HEK293 (cell line): ENCODE data around the gene CELF4.

Experiments used
- CTCF ChIA-PET: fragments of 350-600 bp; formaldehyde crosslinking; extraction: SDS; loops from one replicate; lab custom pipeline; 2021; ENCODE audit warnings: antibody characterized with exemption; lab: Yijun Ruan, JAX
- POLR2A ChIA-PET: fragments of 300-600 bp; formaldehyde crosslinking; extraction: SDS; loops from one replicate; lab custom pipeline; 2020; ENCODE audit warnings: antibody characterized with exemption, inconsistent platforms; lab: Yijun Ruan, JAX
- H3K27ac ChIP-seq: fragments of 200-500 bp; sonication (Bioruptor generic); 2 replicates; pipeline ENCODE4 v1.5.1; 2014; ENCODE audit warnings: low read depth, low read length, control low read depth, inconsistent platforms; ENCODE audit errors: extremely low read depth
- H3K36me3 ChIP-seq, 2 experiments: fragments of 200-500 bp in 1 of 2; sonication (Bioruptor generic) in 1 of 2; 1 replicate in 1 of 2; 2 replicates in 1 of 2; pipeline ENCODE4 v1.5.1; 2014 to 2017; ENCODE audit warnings: inconsistent platforms in 2 of 2, low read length in 2 of 2; ENCODE audit not compliant: control insufficient read depth in 2 of 2, insufficient read depth in 1 of 2
- H3K4me1 ChIP-seq: fragments of 200-500 bp; sonication (Bioruptor generic); 2 replicates; pipeline ENCODE4 v1.5.1; 2014; ENCODE audit warnings: mild to moderate bottlenecking, low read length, inconsistent platforms; ENCODE audit not compliant: control insufficient read depth, insufficient read depth
- H3K4me3 ChIP-seq: 2 replicates; pipeline ENCODE4 v1.5.1; 2011; ENCODE audit warnings: low read depth, mild to moderate bottlenecking, control low read depth, low read length, moderate library complexity
- H3K9me3 ChIP-seq: fragments of 200-500 bp; sonication (Bioruptor generic); 2 replicates; pipeline ENCODE4 v1.5.1; 2014; ENCODE audit warnings: low read depth, low read length, inconsistent platforms; ENCODE audit not compliant: control insufficient read depth, insufficient read depth
- BCL6B ChIP-seq: fragments of 450-650 bp; formaldehyde crosslinking; IDR thresholded peaks from 2 replicates; pipeline ENCODE4 v1.5.1; 2017; ENCODE audit warnings: missing biosample characterization, missing genetic modification characterization
- FEZF1 ChIP-seq: fragments of 450-650 bp; formaldehyde crosslinking; IDR thresholded peaks from 2 replicates; pipeline ENCODE4 v1.5.1; 2016; ENCODE audit warnings: missing biosample characterization, missing genetic modification characterization
- GLIS1 ChIP-seq: fragments of 450-650 bp; formaldehyde crosslinking; IDR thresholded peaks from 2 replicates; pipeline ENCODE4 v1.5.1; 2016; ENCODE audit warnings: missing biosample characterization, missing genetic modification characterization
- GLIS2 ChIP-seq: fragments of 450-650 bp; formaldehyde crosslinking; IDR thresholded peaks from 2 replicates; pipeline ENCODE4 v1.5.1; 2016; ENCODE audit warnings: missing biosample characterization, missing genetic modification characterization
- HOXC10 ChIP-seq: sonication (generic); formaldehyde crosslinking; IDR thresholded peaks from 2 replicates; pipeline ENCODE4 v1.8.1; 2023; ENCODE audit warnings: mild to moderate bottlenecking, missing genetic modification reagents
- KLF7 ChIP-seq: fragments of 450-650 bp; formaldehyde crosslinking; IDR thresholded peaks from 2 replicates; pipeline ENCODE4 v1.5.1; 2016; ENCODE audit warnings: missing biosample characterization, missing genetic modification characterization, borderline replicate concordance
- MEIS1 ChIP-seq: sonication (generic); formaldehyde crosslinking; IDR thresholded peaks from 2 replicates; pipeline ENCODE4 v1.8.1; 2022; ENCODE audit warnings: missing genetic modification reagents, mild to moderate bottlenecking, borderline replicate concordance
- SCRT2 ChIP-seq: fragments of 450-650 bp; formaldehyde crosslinking; IDR thresholded peaks from 2 replicates; pipeline ENCODE4 v1.5.1; 2016; ENCODE audit warnings: missing biosample characterization, missing genetic modification characterization
- SETDB1 ChIP-seq: IDR thresholded peaks from one replicate; pipeline ENCODE4 v1.6.1; 2017; ENCODE audit warnings: mild to moderate bottlenecking, low read length, moderate library complexity, mixed read lengths; ENCODE audit not compliant: insufficient read length
- SP7 ChIP-seq: fragments of 450-650 bp; formaldehyde crosslinking; IDR thresholded peaks from 2 replicates; pipeline ENCODE4 v1.5.1; 2016; ENCODE audit warnings: missing biosample characterization, missing genetic modification characterization
- ZBTB11 ChIP-seq: fragments of 450-650 bp; formaldehyde crosslinking; conservative IDR thresholded peaks from 2 replicates; pipeline ENCODE4 v1.5.1; 2016; ENCODE audit warnings: low read depth, missing biosample characterization, missing genetic modification characterization
- ZBTB8A ChIP-seq: fragments of 450-650 bp; formaldehyde crosslinking; IDR thresholded peaks from 2 replicates; pipeline ENCODE4 v1.5.1; 2016; ENCODE audit warnings: missing biosample characterization, missing genetic modification characterization
- ZFHX2 ChIP-seq: fragments of 450-650 bp; formaldehyde crosslinking; conservative IDR thresholded peaks from 2 replicates; pipeline ENCODE4 v1.5.1; 2016; ENCODE audit warnings: missing biosample characterization, missing genetic modification characterization
- ZNF138 ChIP-seq: fragments of 450-650 bp; formaldehyde crosslinking; IDR thresholded peaks from 2 replicates; pipeline ENCODE4 v1.5.1; 2016; ENCODE audit warnings: missing biosample characterization, missing genetic modification characterization, borderline replicate concordance
- ZNF311 ChIP-seq: fragments of 450-650 bp; formaldehyde crosslinking; IDR thresholded peaks from 2 replicates; pipeline ENCODE4 v1.5.1; 2017; ENCODE audit warnings: missing biosample characterization, missing genetic modification characterization, borderline replicate concordance
- ZNF394 ChIP-seq: fragments of 450-650 bp; formaldehyde crosslinking; IDR thresholded peaks from 2 replicates; pipeline ENCODE4 v1.5.1; 2016; ENCODE audit warnings: missing biosample characterization, missing genetic modification characterization, mild to moderate bottlenecking, moderate library complexity, borderline replicate concordance
- ZNF518A ChIP-seq: fragments of 450-650 bp; formaldehyde crosslinking; conservative IDR thresholded peaks from 2 replicates; pipeline ENCODE4 v1.5.1; 2016; ENCODE audit warnings: low read depth, missing biosample characterization, missing genetic modification characterization
- ZNF561 ChIP-seq: fragments of 450-650 bp; IDR thresholded peaks from 2 replicates; pipeline ENCODE4 v1.5.1; 2018; ENCODE audit warnings: missing biosample characterization, missing genetic modification characterization, borderline replicate concordance
- ZNF785 ChIP-seq: fragments of 450-650 bp; formaldehyde crosslinking; IDR thresholded peaks from 2 replicates; pipeline ENCODE4 v1.5.1; 2016; ENCODE audit warnings: missing biosample characterization, missing genetic modification characterization
- TF ChIP-seq, protein P1 (sequence below): fragments of 450-650 bp; formaldehyde crosslinking; IDR thresholded peaks from 2 replicates; pipeline ENCODE4 v1.5.1; 2016; ENCODE audit warnings: missing biosample characterization, missing genetic modification characterization
- TF ChIP-seq, protein P2 (sequence below): fragments of 450-650 bp; formaldehyde crosslinking; IDR thresholded peaks from 2 replicates; pipeline ENCODE4 v1.5.0; 2017; ENCODE audit warnings: missing biosample characterization, missing genetic modification characterization, borderline replicate concordance

CELF4 gene

GRCh38 chr18:37537868-37538525 lies 27.6 kb downstream of the CELF4 start (continued):
- TF ChIP-seq ZNF518A (tag by site-specific recombination), result no peak
- TF ChIP-seq ZNF311 (tag by site-specific recombination), result no peak
- TF ChIP-seq ZNF561 (tag by site-specific recombination), result no peak
- no peak for TF ChIP-seq BCL6B (tag by site-specific recombination)
- TF ChIP-seq ZNF394, result no peak
- TF ChIP-seq, protein P1, sequence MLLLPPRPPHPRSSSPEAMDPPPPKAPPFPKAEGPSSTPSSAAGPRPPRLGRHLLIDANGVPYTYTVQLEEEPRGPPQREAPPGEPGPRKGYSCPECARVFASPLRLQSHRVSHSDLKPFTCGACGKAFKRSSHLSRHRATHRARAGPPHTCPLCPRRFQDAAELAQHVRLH, result no peak
- TF ChIP-seq ZNF785 (tag by site-specific recombination), result no peak
- TF ChIP-seq GLIS1, result peak; percentile 73
- TF ChIP-seq ZFHX2, result no peak
- TF ChIP-seq SP7 (tag by site-specific recombination), result no peak
- TF ChIP-seq, protein P2, sequence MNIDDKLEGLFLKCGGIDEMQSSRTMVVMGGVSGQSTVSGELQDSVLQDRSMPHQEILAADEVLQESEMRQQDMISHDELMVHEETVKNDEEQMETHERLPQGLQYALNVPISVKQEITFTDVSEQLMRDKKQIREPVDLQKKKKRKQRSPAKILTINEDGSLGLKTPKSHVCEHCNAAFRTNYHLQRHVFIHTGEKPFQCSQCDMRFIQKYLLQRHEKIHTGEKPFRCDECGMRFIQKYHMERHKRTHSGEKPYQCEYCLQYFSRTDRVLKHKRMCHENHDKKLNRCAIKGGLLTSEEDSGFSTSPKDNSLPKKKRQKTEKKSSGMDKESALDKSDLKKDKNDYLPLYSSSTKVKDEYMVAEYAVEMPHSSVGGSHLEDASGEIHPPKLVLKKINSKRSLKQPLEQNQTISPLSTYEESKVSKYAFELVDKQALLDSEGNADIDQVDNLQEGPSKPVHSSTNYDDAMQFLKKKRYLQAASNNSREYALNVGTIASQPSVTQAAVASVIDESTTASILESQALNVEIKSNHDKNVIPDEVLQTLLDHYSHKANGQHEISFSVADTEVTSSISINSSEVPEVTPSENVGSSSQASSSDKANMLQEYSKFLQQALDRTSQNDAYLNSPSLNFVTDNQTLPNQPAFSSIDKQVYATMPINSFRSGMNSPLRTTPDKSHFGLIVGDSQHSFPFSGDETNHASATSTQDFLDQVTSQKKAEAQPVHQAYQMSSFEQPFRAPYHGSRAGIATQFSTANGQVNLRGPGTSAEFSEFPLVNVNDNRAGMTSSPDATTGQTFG, result no peak

GRCh38 chr18:37536656-37537055 lies 28.9 kb downstream of the CELF4 start:
- Histone ChIP-seq H3K4me1 (no peaks in the 10 kb centered on the region), H3K4me3 (no peak overlapping the region), H3K36me3 (no peaks in the 10 kb centered on the region), H3K9me3 (no peaks in the 10 kb centered on the region), H3K27ac (no peak overlapping the region)
- CTCF ChIA-PET, result interaction anchor here (0.5 to 1.4 kb wide), 3 partner anchors 48 to 205 kb away, joined by 3 read pairs; no protein-coding TSS in a partner anchor
- POLR2A ChIA-PET, result no interaction called here
- no peak for TF ChIP-seq MEIS1

- CTCF ChIA-PET, result interaction anchor here (0.5 to 0.6 kb wide), 2 partner anchors 48 to 205 kb away, joined by 3 read pairs; no protein-coding TSS in a partner anchor
These were observed 29.6 kb downstream of the CELF4 start for GRCh38 chr18:37535968-37536367.

More at GRCh38 chr18:37535968-37536367, 29.6 kb downstream of the CELF4 start:
- H3K9me3 ChIP-seq, result no peaks in the 10 kb centered on the region
- no peaks in the 10 kb centered on the region for H3K4me1 ChIP-seq
- no peak overlapping the region for H3K27ac ChIP-seq
- POLR2A ChIA-PET, result no interaction called here
- TF ChIP-seq ZNF394, result no peak
- no peak for TF ChIP-seq GLIS2 (tag by site-specific recombination)
- no peak for TF ChIP-seq KLF7 (tag by site-specific recombination)
- no peak for TF ChIP-seq MEIS1
- no peak for TF ChIP-seq ZBTB11
- TF ChIP-seq SCRT2 (tag by site-specific recombination), result no peak
- no peak for TF ChIP-seq HOXC10 (CRISPR knock-in tag)
- no peak for TF ChIP-seq ZBTB8A
- no peak for TF ChIP-seq SETDB1
- no peak for TF ChIP-seq ZNF138
- no peak for TF ChIP-seq FEZF1 (tag by site-specific recombination)
- TF ChIP-seq, all 188 proteins: peak for 0
- no peak overlapping the region for H3K4me3 ChIP-seq
- no peaks in the 10 kb centered on the region for H3K36me3 ChIP-seq
